ENCODE data around the gene SLC16A10.

DNA sequence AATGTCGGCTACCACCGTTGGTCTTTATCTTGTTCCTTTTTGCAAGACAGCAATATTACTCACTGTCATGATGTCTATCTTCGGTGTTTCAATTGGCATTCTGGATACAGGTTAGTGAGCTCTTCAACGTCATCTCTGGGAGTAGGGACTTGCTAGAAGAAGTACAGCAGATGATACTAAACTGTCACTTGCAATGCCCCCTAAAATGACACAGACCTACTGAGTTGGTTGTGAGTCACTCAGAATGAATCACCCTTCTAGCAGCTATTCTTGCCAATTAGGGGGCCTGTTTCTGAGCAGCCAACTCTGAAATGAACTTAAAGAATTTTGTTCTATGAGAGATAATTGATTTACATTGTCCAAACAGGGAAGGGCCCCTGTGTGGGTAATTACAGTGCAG is 176.5 kb downstream of the SLC16A10 start:
- TF ChIP-seq, protein P1, sequence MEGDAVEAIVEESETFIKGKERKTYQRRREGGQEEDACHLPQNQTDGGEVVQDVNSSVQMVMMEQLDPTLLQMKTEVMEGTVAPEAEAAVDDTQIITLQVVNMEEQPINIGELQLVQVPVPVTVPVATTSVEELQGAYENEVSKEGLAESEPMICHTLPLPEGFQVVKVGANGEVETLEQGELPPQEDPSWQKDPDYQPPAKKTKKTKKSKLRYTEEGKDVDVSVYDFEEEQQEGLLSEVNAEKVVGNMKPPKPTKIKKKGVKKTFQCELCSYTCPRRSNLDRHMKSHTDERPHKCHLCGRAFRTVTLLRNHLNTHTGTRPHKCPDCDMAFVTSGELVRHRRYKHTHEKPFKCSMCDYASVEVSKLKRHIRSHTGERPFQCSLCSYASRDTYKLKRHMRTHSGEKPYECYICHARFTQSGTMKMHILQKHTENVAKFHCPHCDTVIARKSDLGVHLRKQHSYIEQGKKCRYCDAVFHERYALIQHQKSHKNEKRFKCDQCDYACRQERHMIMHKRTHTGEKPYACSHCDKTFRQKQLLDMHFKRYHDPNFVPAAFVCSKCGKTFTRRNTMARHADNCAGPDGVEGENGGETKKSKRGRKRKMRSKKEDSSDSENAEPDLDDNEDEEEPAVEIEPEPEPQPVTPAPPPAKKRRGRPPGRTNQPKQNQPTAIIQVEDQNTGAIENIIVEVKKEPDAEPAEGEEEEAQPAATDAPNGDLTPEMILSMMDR (conservative IDR thresholded peaks at IDR 0.05; ENCODE audit: low read depth, low read length), result no peak
- TF ChIP-seq EZH2 (IDR thresholded peaks at IDR 0.05; ENCODE audit: low read length, unreplicated experiment), result no peak
- no peak for TF ChIP-seq EZH2phosphoT487 (IDR thresholded peaks at IDR 0.05; ENCODE audit: borderline replicate concordance, low read length)

Data from PC-3 (cell line).